Liver (tissue), 3 donors: Measurements from ENCODE around the gene ZNF891.

Source experiments
- GABPA ChIP-seq, 2 donors: IDR thresholded peaks in 1 of 2; conservative IDR thresholded peaks in 1 of 2; 2 replicates each; pipeline ENCODE4 v1.6.1; 2016; ENCODE audit warnings: antibody characterized with exemption in 2 of 2, mild to moderate bottlenecking in 1 of 2, moderate library complexity in 1 of 2
- RAD21 ChIP-seq, 2 donors: IDR thresholded peaks; 2 replicates each; pipeline ENCODE4 v1.6.1; 2016; ENCODE audit warnings: antibody characterized with exemption in 2 of 2, mild to moderate bottlenecking in 2 of 2
- YY1 ChIP-seq: IDR thresholded peaks from 2 replicates; pipeline ENCODE4 v1.6.1; 2016; ENCODE audit warnings: antibody characterized with exemption, mild to moderate bottlenecking
- TF ChIP-seq, protein P1 (sequence below): fragments of 150-350 bp; IDR thresholded peaks from 2 replicates; pipeline ENCODE4 v1.5.1; 2017; ENCODE audit warnings: improper control_type of control experiment, low read depth, low read length; ENCODE audit not compliant: missing input control
- TF ChIP-seq, protein P2 (sequence below): IDR thresholded peaks from 2 replicates; pipeline ENCODE4 v1.6.1; 2016; ENCODE audit warnings: antibody characterized with exemption, mild to moderate bottlenecking
- TF ChIP-seq, protein P3 (sequence below): IDR thresholded peaks from 2 replicates; pipeline ENCODE4 v1.6.1; 2016; ENCODE audit warnings: antibody characterized with exemption
- TF ChIP-seq, protein P4 (sequence below): IDR thresholded peaks from 2 replicates; pipeline ENCODE4 v1.6.1; 2016; ENCODE audit warnings: antibody characterized with exemption
- donor health status: healthy.
- donor health status: healthy.

DNA sequence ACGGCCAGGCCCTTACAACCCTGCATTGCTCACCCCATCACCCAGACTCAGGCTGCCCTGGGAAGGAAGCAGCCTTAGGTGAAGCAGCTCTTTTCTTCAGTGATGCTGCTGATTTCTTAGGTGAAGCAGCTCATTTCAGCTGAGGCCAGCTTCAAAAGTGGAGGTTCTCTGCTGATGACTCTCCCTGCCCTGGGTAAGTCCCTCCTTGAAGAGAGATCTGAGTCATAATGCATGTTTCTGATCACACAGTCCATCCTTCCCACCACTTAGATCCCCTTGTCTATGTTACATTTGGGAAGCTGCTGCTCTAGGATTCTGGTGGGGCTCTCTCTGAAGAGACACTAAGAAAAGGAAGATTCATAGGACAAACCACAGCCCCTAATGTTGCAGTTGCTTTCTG, 66.5 kb downstream of the ZNF891 start:
- TF ChIP-seq, protein P1, sequence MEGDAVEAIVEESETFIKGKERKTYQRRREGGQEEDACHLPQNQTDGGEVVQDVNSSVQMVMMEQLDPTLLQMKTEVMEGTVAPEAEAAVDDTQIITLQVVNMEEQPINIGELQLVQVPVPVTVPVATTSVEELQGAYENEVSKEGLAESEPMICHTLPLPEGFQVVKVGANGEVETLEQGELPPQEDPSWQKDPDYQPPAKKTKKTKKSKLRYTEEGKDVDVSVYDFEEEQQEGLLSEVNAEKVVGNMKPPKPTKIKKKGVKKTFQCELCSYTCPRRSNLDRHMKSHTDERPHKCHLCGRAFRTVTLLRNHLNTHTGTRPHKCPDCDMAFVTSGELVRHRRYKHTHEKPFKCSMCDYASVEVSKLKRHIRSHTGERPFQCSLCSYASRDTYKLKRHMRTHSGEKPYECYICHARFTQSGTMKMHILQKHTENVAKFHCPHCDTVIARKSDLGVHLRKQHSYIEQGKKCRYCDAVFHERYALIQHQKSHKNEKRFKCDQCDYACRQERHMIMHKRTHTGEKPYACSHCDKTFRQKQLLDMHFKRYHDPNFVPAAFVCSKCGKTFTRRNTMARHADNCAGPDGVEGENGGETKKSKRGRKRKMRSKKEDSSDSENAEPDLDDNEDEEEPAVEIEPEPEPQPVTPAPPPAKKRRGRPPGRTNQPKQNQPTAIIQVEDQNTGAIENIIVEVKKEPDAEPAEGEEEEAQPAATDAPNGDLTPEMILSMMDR, result no peak
- TF ChIP-seq, protein P2, sequence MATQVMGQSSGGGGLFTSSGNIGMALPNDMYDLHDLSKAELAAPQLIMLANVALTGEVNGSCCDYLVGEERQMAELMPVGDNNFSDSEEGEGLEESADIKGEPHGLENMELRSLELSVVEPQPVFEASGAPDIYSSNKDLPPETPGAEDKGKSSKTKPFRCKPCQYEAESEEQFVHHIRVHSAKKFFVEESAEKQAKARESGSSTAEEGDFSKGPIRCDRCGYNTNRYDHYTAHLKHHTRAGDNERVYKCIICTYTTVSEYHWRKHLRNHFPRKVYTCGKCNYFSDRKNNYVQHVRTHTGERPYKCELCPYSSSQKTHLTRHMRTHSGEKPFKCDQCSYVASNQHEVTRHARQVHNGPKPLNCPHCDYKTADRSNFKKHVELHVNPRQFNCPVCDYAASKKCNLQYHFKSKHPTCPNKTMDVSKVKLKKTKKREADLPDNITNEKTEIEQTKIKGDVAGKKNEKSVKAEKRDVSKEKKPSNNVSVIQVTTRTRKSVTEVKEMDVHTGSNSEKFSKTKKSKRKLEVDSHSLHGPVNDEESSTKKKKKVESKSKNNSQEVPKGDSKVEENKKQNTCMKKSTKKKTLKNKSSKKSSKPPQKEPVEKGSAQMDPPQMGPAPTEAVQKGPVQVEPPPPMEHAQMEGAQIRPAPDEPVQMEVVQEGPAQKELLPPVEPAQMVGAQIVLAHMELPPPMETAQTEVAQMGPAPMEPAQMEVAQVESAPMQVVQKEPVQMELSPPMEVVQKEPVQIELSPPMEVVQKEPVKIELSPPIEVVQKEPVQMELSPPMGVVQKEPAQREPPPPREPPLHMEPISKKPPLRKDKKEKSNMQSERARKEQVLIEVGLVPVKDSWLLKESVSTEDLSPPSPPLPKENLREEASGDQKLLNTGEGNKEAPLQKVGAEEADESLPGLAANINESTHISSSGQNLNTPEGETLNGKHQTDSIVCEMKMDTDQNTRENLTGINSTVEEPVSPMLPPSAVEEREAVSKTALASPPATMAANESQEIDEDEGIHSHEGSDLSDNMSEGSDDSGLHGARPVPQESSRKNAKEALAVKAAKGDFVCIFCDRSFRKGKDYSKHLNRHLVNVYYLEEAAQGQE, result no peak
- TF ChIP-seq, protein P3, sequence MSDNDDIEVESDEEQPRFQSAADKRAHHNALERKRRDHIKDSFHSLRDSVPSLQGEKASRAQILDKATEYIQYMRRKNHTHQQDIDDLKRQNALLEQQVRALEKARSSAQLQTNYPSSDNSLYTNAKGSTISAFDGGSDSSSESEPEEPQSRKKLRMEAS, result no peak
- no peak for TF ChIP-seq YY1
- TF ChIP-seq GABPA (IDR thresholded peaks at IDR 0.05 in 1 of 2, conservative IDR thresholded peaks at IDR 0.05 in 1 of 2), result no peak
- no peak for TF ChIP-seq RAD21 (IDR thresholded peaks at IDR 0.05)
- TF ChIP-seq, protein P4, sequence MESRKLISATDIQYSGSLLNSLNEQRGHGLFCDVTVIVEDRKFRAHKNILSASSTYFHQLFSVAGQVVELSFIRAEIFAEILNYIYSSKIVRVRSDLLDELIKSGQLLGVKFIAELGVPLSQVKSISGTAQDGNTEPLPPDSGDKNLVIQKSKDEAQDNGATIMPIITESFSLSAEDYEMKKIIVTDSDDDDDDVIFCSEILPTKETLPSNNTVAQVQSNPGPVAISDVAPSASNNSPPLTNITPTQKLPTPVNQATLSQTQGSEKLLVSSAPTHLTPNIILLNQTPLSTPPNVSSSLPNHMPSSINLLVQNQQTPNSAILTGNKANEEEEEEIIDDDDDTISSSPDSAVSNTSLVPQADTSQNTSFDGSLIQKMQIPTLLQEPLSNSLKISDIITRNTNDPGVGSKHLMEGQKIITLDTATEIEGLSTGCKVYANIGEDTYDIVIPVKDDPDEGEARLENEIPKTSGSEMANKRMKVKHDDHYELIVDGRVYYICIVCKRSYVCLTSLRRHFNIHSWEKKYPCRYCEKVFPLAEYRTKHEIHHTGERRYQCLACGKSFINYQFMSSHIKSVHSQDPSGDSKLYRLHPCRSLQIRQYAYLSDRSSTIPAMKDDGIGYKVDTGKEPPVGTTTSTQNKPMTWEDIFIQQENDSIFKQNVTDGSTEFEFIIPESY, result no peak
